AG10803 (cell line): ENCODE results near the gene DPM1.
"Not testable (repeated sequence)": the region's sequence is repeated elsewhere in the genome, so short reads cannot be mapped to it uniquely, and the experiment has no call there.

ENCODE experiments used
- DNase-seq: peaks from one replicate; pipeline ENCODE4 v3.0.0; 2010; ENCODE audit warnings: low read depth
- H3K4me3 ChIP-seq: 2 replicates; pipeline ENCODE4 v1.5.1; 2011; ENCODE audit warnings: mild to moderate bottlenecking, low read length, control low read depth
- CTCF ChIP-seq: conservative IDR thresholded peaks from 2 replicates; pipeline ENCODE4 v1.5.1; 2011; ENCODE audit warnings: mild to moderate bottlenecking, low read length, control low read depth, inconsistent platforms

The DPM1 gene

GRCh38 chr20:50980071-50980681 is 21.8 kb upstream of the DPM1 start:
- peak; percentile 98 for DNase-seq
- no peak overlapping the region for H3K4me3 ChIP-seq
- TF ChIP-seq CTCF, result no peak

- H3K4me3 ChIP-seq, DNase-seq: not testable (repeated sequence)
These were observed 20.2 kb upstream of the DPM1 start for GRCh38 chr20:50978533-50978932.

- no peak for TF ChIP-seq CTCF
- no peak for DNase-seq
- H3K4me3 ChIP-seq, result no peak overlapping the region
These were observed 19.0 kb upstream of the DPM1 start for GRCh38 chr20:50977066-50978021.

GRCh38 chr20:50975701-50976330 is 17.5 kb upstream of the DPM1 start:
- TF ChIP-seq CTCF, result no peak
- no peak overlapping the region for H3K4me3 ChIP-seq
- no peak for DNase-seq

- no peak for DNase-seq
- H3K4me3 ChIP-seq, result no peak overlapping the region
- TF ChIP-seq CTCF, result no peak
These were observed 11.6 kb upstream of the DPM1 start for GRCh38 chr20:50969912-50970311.

- TF ChIP-seq CTCF, result no peak
- H3K4me3 ChIP-seq, result no peak overlapping the region
- no peak for DNase-seq
These were observed 11.1 kb upstream of the DPM1 start for GRCh38 chr20:50969435-50969834.

- no peak overlapping the region for H3K4me3 ChIP-seq
- no peak for DNase-seq
- no peak for TF ChIP-seq CTCF
These were observed 10.0 kb upstream of the DPM1 start for GRCh38 chr20:50968289-50968688.
